HG02763 (cell line): Measurements from ENCODE around the gene FAM89A.

ENCODE experiments used
- ATAC-seq: cut with Tn5 transposase; IDR thresholded peaks from one replicate; pipeline ENCODE4 v1.9.1; 2021; ENCODE audit warnings: mild to moderate bottlenecking, moderate library complexity; ENCODE audit not compliant: unreplicated experiment

FAM89A gene

GRCh38 chr1:231040019-231040799 is at the start of gene FAM89A:
FAM89A (minus strand) TSS chr1:231040254; CDS start chr1:231040211, 43 bp downstream.
- peak; percentile 59 for ATAC-seq

GRCh38 chr1:231084353-231084752 is 44.3 kb upstream of the FAM89A start:
- no peak for ATAC-seq

- no peak for ATAC-seq
Observed at GRCh38 chr1:231079163-231079562, 39.1 kb upstream of the FAM89A start.

GRCh38 chr1:231078250-231078649 is 38.2 kb upstream of the FAM89A start:
- no peak for ATAC-seq

- no peak for ATAC-seq
Observed at GRCh38 chr1:231076802-231077201, 36.7 kb upstream of the FAM89A start.

- no peak for ATAC-seq
Observed at GRCh38 chr1:231075497-231075896, 35.4 kb upstream of the FAM89A start.

GRCh38 chr1:231075020-231075419 is 35.0 kb upstream of the FAM89A start:
- no peak for ATAC-seq

GRCh38 chr1:231074046-231074445 is 34.0 kb upstream of the FAM89A start:
- no peak for ATAC-seq

- ATAC-seq = no peak
Observed at GRCh38 chr1:231073331-231073730, 33.3 kb upstream of the FAM89A start.

- ATAC-seq = no peak
Observed at GRCh38 chr1:231072502-231073094, 32.5 kb upstream of the FAM89A start.

- ATAC-seq = no peak
Observed at GRCh38 chr1:231072041-231072440, 32.0 kb upstream of the FAM89A start.

GRCh38 chr1:231070758-231071444 is 30.8 kb upstream of the FAM89A start:
- ATAC-seq = no peak

- no peak for ATAC-seq
Observed at GRCh38 chr1:231069333-231069732, 29.3 kb upstream of the FAM89A start.

- no peak for ATAC-seq
Observed at GRCh38 chr1:231068762-231069161, 28.7 kb upstream of the FAM89A start.

GRCh38 chr1:231065510-231066241 is 25.6 kb upstream of the FAM89A start:
- ATAC-seq = no peak

GRCh38 chr1:231064418-231064817 is 24.4 kb upstream of the FAM89A start:
- ATAC-seq = no peak

GRCh38 chr1:231063331-231063730 is 23.3 kb upstream of the FAM89A start:
- ATAC-seq = no peak

- no peak for ATAC-seq
Observed at GRCh38 chr1:231062500-231063270, 22.6 kb upstream of the FAM89A start.

GRCh38 chr1:231059566-231060193 is 19.6 kb upstream of the FAM89A start:
- ATAC-seq = no peak
